Astrocyte (in vitro differentiated cells and primary cell): ENCODE data around the gene CDC6. TPM values are rescaled to one million over a fixed set of nuclear protein-coding genes. Genes with fewer than 3 reads are reported as not detected.

Experiments
- DNase-seq: peaks from one replicate; pipeline ENCODE4 v3.0.0-alpha.2; 2010; ENCODE audit warnings: low read depth
- FAIRE-seq: peaks from 2 replicates; lab custom pipeline; 2011; peaks lifted over from hg19 to GRCh38; lab: Jason Lieb, UNC
- H2AFZ ChIP-seq: 2 replicates; pipeline ENCODE4 v1.6.0; 2012; ENCODE audit warnings: low read depth, low read length, inconsistent platforms
- H3K27ac ChIP-seq: 2 replicates; pipeline ENCODE4 v1.5.1; 2011; ENCODE audit warnings: low read depth, low read length, inconsistent platforms
- H3K27me3 ChIP-seq: 2 replicates; pipeline ENCODE4 v1.6.0; 2011; ENCODE audit warnings: low read length, inconsistent platforms; ENCODE audit not compliant: insufficient read depth
- H3K36me3 ChIP-seq: 2 replicates; pipeline ENCODE4 v1.5.1; 2011; ENCODE audit warnings: low read length, inconsistent platforms; ENCODE audit not compliant: insufficient read depth
- H3K4me1 ChIP-seq: 2 replicates; pipeline ENCODE4 v1.5.1; 2011; ENCODE audit warnings: low read length, inconsistent platforms; ENCODE audit not compliant: insufficient read depth
- H3K4me2 ChIP-seq: 2 replicates; pipeline ENCODE4 v1.6.0; 2012; ENCODE audit warnings: low read length, inconsistent platforms
- H3K4me3 ChIP-seq: 2 replicates; pipeline ENCODE4 v1.5.1; 2011; ENCODE audit warnings: low read depth, mild to moderate bottlenecking, low read length, inconsistent platforms; ENCODE audit not compliant: insufficient read depth
- H3K79me2 ChIP-seq: 2 replicates; pipeline ENCODE4 v1.6.0; 2012; ENCODE audit warnings: mild to moderate bottlenecking, low read length, inconsistent platforms; ENCODE audit not compliant: insufficient read depth
- H3K9ac ChIP-seq: 2 replicates; pipeline ENCODE4 v1.6.0; 2012; ENCODE audit warnings: mild to moderate bottlenecking, low read length, inconsistent platforms
- H3K9me3 ChIP-seq: 2 replicates; pipeline ENCODE4 v1.5.1; 2012; ENCODE audit warnings: low read depth, mild to moderate bottlenecking, low read length, inconsistent platforms; ENCODE audit not compliant: insufficient read depth
- H4K20me1 ChIP-seq: 2 replicates; pipeline ENCODE4 v1.6.0; 2012; ENCODE audit warnings: low read length, inconsistent platforms; ENCODE audit not compliant: insufficient read depth
- H3K27ac Mint-ChIP-seq: one replicate; pipeline ENCODE4 v1.8.0; 2021; ENCODE audit warnings: mild to moderate bottlenecking, mixed read lengths; ENCODE audit not compliant: unreplicated experiment
- H3K27me3 Mint-ChIP-seq: one replicate; pipeline ENCODE4 v1.8.0; 2021; ENCODE audit warnings: low read depth, mixed read lengths; ENCODE audit not compliant: unreplicated experiment
- H3K36me3 Mint-ChIP-seq: one replicate; pipeline ENCODE4 v1.8.0; 2021; ENCODE audit warnings: low read depth, mixed read lengths; ENCODE audit not compliant: unreplicated experiment
- H3K4me1 Mint-ChIP-seq: one replicate; pipeline ENCODE4 v1.8.0; 2021; ENCODE audit warnings: low read depth, mixed read lengths; ENCODE audit not compliant: unreplicated experiment
- H3K4me3 Mint-ChIP-seq: one replicate; pipeline ENCODE4 v1.8.0; 2021; ENCODE audit warnings: mild to moderate bottlenecking, moderate library complexity, mixed read lengths; ENCODE audit not compliant: unreplicated experiment
- H3K9me3 Mint-ChIP-seq: one replicate; pipeline ENCODE4 v1.8.0; 2021; ENCODE audit warnings: mild to moderate bottlenecking, mixed read lengths; ENCODE audit not compliant: unreplicated experiment
- CTCF ChIP-seq: IDR thresholded peaks from 2 replicates; pipeline ENCODE4 v1.5.1; 2011; ENCODE audit warnings: low read depth, mild to moderate bottlenecking, inconsistent platforms, low read length, moderate library complexity; ENCODE audit not compliant: insufficient read depth
- EZH2 ChIP-seq: IDR thresholded peaks from 2 replicates; pipeline ENCODE4 v1.6.1; 2012; ENCODE audit warnings: mild to moderate bottlenecking, low read length, inconsistent platforms; ENCODE audit not compliant: insufficient read depth
- total RNA-seq: library from RNA; stranded (reverse); gene quantifications from 2 replicates; pipeline ENCODE4 v1.2.1, GENCODE V29; 2021

The CDC6 gene
- total RNA-seq, 1 donor from 2014 or later: 14.4 TPM

GRCh38 chr17:40326014-40326831, 38.5 kb downstream of the CDC6 start:
- H3K36me3 ChIP-seq: no peaks in the 10 kb centered on the region
- Mint-ChIP-seq H3K4me3 (peak overlapping the region; percentile 40), H3K9me3 (no peaks in the 10 kb centered on the region), H3K36me3 (no peaks in the 10 kb centered on the region), H3K27me3 (no peaks in the 10 kb centered on the region), H3K4me1 (peaks cover 53% of the 10 kb centered on the region), H3K27ac (no peak overlapping the region)
- H3K79me2 ChIP-seq: peaks cover 91% of the 10 kb centered on the region
- DNase-seq (no peak), FAIRE-seq (no peak)
- no peaks in the 10 kb centered on the region for H3K27me3 ChIP-seq
- H3K4me3 ChIP-seq: no peak overlapping the region
- peaks cover 72% of the 10 kb centered on the region for H4K20me1 ChIP-seq
- no peak overlapping the region for H2AFZ ChIP-seq
- TF ChIP-seq EZH2: no peak
- TF ChIP-seq CTCF: no peak
- H3K27ac ChIP-seq: no peak overlapping the region
- H3K4me1 ChIP-seq: peaks cover 41% of the 10 kb centered on the region
- H3K4me2 ChIP-seq: no peak overlapping the region
- H3K9ac ChIP-seq: no peak overlapping the region
- no peaks in the 10 kb centered on the region for H3K9me3 ChIP-seq

- Mint-ChIP-seq H3K36me3 (no peaks in the 10 kb centered on the region), H3K27ac (no peak overlapping the region), H3K27me3 (no peaks in the 10 kb centered on the region), H3K9me3 (no peaks in the 10 kb centered on the region), H3K4me3 (peak overlapping the region; percentile 20), H3K4me1 (peaks cover 49% of the 10 kb centered on the region)
- no peaks in the 10 kb centered on the region for H3K9me3 ChIP-seq
- H2AFZ ChIP-seq: no peak overlapping the region
- H3K36me3 ChIP-seq: no peaks in the 10 kb centered on the region
- no peaks in the 10 kb centered on the region for H3K27me3 ChIP-seq
- no peak overlapping the region for H3K27ac ChIP-seq
- DNase-seq: no peak
- no peak overlapping the region for H3K9ac ChIP-seq
- peaks cover 90% of the 10 kb centered on the region for H3K79me2 ChIP-seq
- H4K20me1 ChIP-seq: peaks cover 77% of the 10 kb centered on the region
- H3K4me2 ChIP-seq: no peak overlapping the region
- H3K4me1 ChIP-seq: peaks cover 41% of the 10 kb centered on the region
- no peak overlapping the region for H3K4me3 ChIP-seq
- no peak for FAIRE-seq
- TF ChIP-seq CTCF (no peak), EZH2 (no peak)
These were observed 39.1 kb downstream of the CDC6 start for GRCh38 chr17:40326832-40327199.

GRCh38 chr17:40327244-40327729, 39.6 kb downstream of the CDC6 start:
- Mint-ChIP-seq H3K27me3 (no peaks in the 10 kb centered on the region), H3K9me3 (no peaks in the 10 kb centered on the region), H3K4me3 (peak overlapping the region; percentile 62), H3K27ac (no peak overlapping the region), H3K4me1 (peaks cover 45% of the 10 kb centered on the region), H3K36me3 (no peaks in the 10 kb centered on the region)
- Histone ChIP-seq H3K36me3 (no peaks in the 10 kb centered on the region), H3K27ac (no peak overlapping the region), H3K9ac (no peak overlapping the region), H3K4me2 (no peak overlapping the region), H3K27me3 (no peaks in the 10 kb centered on the region), H3K79me2 (peaks cover 87% of the 10 kb centered on the region), H4K20me1 (peaks cover 81% of the 10 kb centered on the region), H2AFZ (no peak overlapping the region), H3K9me3 (no peaks in the 10 kb centered on the region), H3K4me1 (peaks cover 41% of the 10 kb centered on the region), H3K4me3 (no peak overlapping the region)
- no peak for DNase-seq
- FAIRE-seq: no peak
- TF ChIP-seq EZH2 (no peak), CTCF (no peak)
